Left ventricle myocardium inferior (tissue), 1 donor: ENCODE data around the gene GPR173. TPM values are rescaled to one million over a fixed set of nuclear protein-coding genes. Genes with fewer than 3 reads are reported as not detected.

Experiments used
- DNase-seq: peaks from one replicate; pipeline ENCODE4 v3.0.0-alpha.2; 2020
- H3K27ac ChIP-seq: fragments of 200-600 bp; replicated peaks from 2 replicates; pipeline ENCODE4 v1.8.0; 2021
- H3K27me3 ChIP-seq: fragments of 200-600 bp; 2 replicates; pipeline ENCODE4 v1.8.0; 2021; ENCODE audit warnings: low read depth
- H3K36me3 ChIP-seq: fragments of 200-600 bp; 2 replicates; pipeline ENCODE4 v1.8.0; 2021
- H3K4me1 ChIP-seq: fragments of 200-600 bp; 2 replicates; pipeline ENCODE4 v1.8.0; 2021
- H3K4me3 ChIP-seq: fragments of 200-600 bp; 2 replicates; pipeline ENCODE4 v1.8.0; 2021; ENCODE audit warnings: mild to moderate bottlenecking, moderate library complexity
- H3K9me3 ChIP-seq: fragments of 200-600 bp; replicated peaks from 2 replicates; pipeline ENCODE4 v1.8.0; 2021
- CTCF ChIP-seq: fragments of 200-600 bp; IDR thresholded peaks from 2 replicates; pipeline ENCODE4 v1.8.0; 2021; ENCODE audit warnings: antibody characterized with exemption, mild to moderate bottlenecking, borderline replicate concordance
- intact Hi-C: fragments of 100-400 bp; cut with micrococcal nuclease; formaldehyde crosslinking; loops from one replicate; pipeline ENCODE4 v1.11.0; 2022
- total RNA-seq: library from RNA; stranded (reverse); fragmentation: NEBNext Ultra II Directional; extraction: Animal tissue kit (Norgen Biotek cat#: 25700); gene quantifications from one replicate; pipeline ENCODE4 v1.2.1, GENCODE V29; 2021
- donor health status: DM: no; HTN: yes; CAD: no; lungs with severe emphysema.

The GPR173 gene
- total RNA-seq, 1 donor from 2014 or later = 0.25 TPM

DNA sequence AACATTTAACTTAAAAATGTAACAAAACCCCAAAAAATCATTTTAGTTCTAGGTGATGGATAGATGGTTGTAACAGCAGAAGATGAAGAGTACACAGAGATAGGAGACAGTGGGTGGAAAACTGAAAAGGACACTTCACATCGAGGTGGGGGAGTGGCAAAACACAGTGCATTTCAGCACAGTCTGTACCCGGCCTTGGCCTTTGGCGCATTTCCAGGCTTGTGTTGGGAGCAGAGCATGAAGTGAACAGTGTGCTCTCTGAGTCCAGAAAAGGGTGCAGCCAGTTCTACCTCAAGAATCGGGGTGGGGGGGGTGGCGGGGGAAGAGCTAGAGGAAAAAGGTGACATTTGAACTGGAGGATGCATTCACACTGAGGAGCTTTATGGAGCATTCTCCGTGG is 37.9 kb downstream of the GPR173 start:
- intact Hi-C loops = no loop called here
- H3K27me3 ChIP-seq = no peaks in the 10 kb centered on the region
- H3K4me3 ChIP-seq = peak overlapping the region; percentile 11
- peaks cover 16% of the 10 kb centered on the region for H3K36me3 ChIP-seq
- H3K9me3 ChIP-seq = no peaks in the 10 kb centered on the region
- peak; percentile 68 for DNase-seq
- TF ChIP-seq CTCF = no peak
- H3K27ac ChIP-seq = peak overlapping the region; percentile 88
- H3K4me1 ChIP-seq = peaks cover 54% of the 10 kb centered on the region

DNA sequence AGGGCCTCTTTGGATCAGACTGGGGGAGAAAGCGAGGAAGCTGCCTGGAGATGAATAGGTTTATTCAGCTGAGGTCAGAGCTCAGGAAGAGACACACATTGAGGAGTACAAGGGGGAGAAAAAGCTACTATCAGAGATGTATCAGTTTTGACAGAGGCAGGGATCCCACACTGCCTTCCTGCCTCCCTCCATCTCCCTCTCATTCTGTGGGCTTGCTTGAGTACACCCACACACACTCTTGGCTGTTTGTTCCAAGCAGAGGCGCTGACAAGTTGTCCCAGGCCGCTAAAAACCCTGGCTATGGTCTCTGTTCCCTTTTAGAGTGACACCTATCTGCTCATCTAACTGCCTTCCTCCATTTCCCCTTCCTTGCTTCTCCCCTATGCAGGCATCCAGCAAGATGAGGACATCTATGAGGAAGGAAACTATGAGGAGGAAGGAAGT is 38.8 kb downstream of the GPR173 start:
- no peaks in the 10 kb centered on the region for H3K9me3 ChIP-seq
- no peak for TF ChIP-seq CTCF
- peaks cover 16% of the 10 kb centered on the region for H3K36me3 ChIP-seq
- intact Hi-C loops = no loop called here
- no peaks in the 10 kb centered on the region for H3K27me3 ChIP-seq
- peaks cover 52% of the 10 kb centered on the region for H3K4me1 ChIP-seq
- peak overlapping the region; percentile 88 for H3K27ac ChIP-seq
- no peak for DNase-seq
- H3K4me3 ChIP-seq = no peak overlapping the region

- peak; percentile 79 for DNase-seq
- no peaks in the 10 kb centered on the region for H3K27me3 ChIP-seq
- H3K36me3 ChIP-seq = peaks cover 16% of the 10 kb centered on the region
- TF ChIP-seq CTCF = no peak
- H3K4me3 ChIP-seq = peak overlapping the region; percentile 65
- H3K4me1 ChIP-seq = peaks cover 48% of the 10 kb centered on the region
- H3K9me3 ChIP-seq = no peaks in the 10 kb centered on the region
- intact Hi-C loops = no loop called here
- H3K27ac ChIP-seq = peak overlapping the region; percentile 88
Observed at GRCh38 chrX:53088136-53088974, 39.8 kb downstream of the GPR173 start.

- H3K36me3 ChIP-seq = peaks cover 16% of the 10 kb centered on the region
- peak overlapping the region; percentile 65 for H3K4me3 ChIP-seq
- no peaks in the 10 kb centered on the region for H3K9me3 ChIP-seq
- peak overlapping the region; percentile 88 for H3K27ac ChIP-seq
- H3K4me1 ChIP-seq = peaks cover 39% of the 10 kb centered on the region
- DNase-seq = peak; percentile 29
- intact Hi-C loops = no loop called here
- TF ChIP-seq CTCF = peak; percentile 79
- no peaks in the 10 kb centered on the region for H3K27me3 ChIP-seq
Observed at GRCh38 chrX:53089224-53089842, 40.7 kb downstream of the GPR173 start.

GRCh38 chrX:53089925-53090324 is 41.3 kb downstream of the GPR173 start:
- intact Hi-C loops = no loop called here
- Histone ChIP-seq H3K9me3 (no peaks in the 10 kb centered on the region), H3K4me3 (no peak overlapping the region), H3K36me3 (peaks cover 12% of the 10 kb centered on the region), H3K27ac (no peak overlapping the region), H3K4me1 (peaks cover 37% of the 10 kb centered on the region), H3K27me3 (no peaks in the 10 kb centered on the region)
- no peak for TF ChIP-seq CTCF
- DNase-seq = no peak
